Spleen (tissue), 7 donors: Measurements from ENCODE around the gene SHLD1.

ENCODE experiments used
- POLR2A ChIP-seq, 3 donors: fragments of 450-650 bp; IDR thresholded peaks; one replicate each; pipeline ENCODE4 v1.5.1; 2017; ENCODE audit warnings: antibody characterized with exemption in 3 of 3, mild to moderate bottlenecking in 1 of 3
- POLR2AphosphoS5 ChIP-seq, 3 donors: sonication (generic); formaldehyde crosslinking; IDR thresholded peaks; one replicate each; pipeline ENCODE4 v1.5.1; 2017; ENCODE audit warnings: antibody characterized with exemption in 3 of 3
- TF ChIP-seq, protein P1 (sequence below), 11 experiments: fragments of 200-600 bp in 7 of 11; fragments of 450-650 bp in 4 of 11; sonication (generic) in 4 of 11; IDR thresholded peaks in 8 of 11; conservative IDR thresholded peaks in 3 of 11; 1 replicate in 7 of 11; 2 replicates in 4 of 11; pipeline versions ENCODE4 v1.4.0 to v1.8.0; 2016 to 2021; ENCODE audit warnings: antibody characterized with exemption in 11 of 11, inconsistent platforms in 4 of 11, mild to moderate bottlenecking in 1 of 11
- donor health status: DM: no; HTN: no; CAD: no; lungs with moderate emphysema.
- donor health status: DM: no; HTN: no; CAD: no.
- donor health status: DM: no; HTN: no; CAD: no.

DNA sequence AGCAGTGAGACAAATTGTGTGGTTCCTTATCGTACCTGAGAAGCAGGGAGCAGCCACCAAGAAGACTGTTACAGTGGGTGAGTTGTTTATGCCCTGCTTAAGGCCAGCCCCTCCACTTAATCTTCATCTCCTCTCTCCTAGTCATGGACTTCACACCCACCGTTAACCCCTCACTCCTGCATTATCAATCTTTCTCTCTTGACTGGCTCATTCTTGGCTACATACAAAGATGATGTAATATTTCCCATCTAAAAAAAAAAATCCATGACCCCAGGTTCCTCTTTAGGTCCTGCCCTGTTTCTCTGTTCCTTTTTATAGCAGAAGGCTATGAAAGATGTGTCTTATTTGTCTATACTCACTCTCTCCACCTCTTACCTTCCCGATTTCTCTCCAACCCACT is 72.4 kb downstream of the SHLD1 start:
- TF ChIP-seq, protein P1, sequence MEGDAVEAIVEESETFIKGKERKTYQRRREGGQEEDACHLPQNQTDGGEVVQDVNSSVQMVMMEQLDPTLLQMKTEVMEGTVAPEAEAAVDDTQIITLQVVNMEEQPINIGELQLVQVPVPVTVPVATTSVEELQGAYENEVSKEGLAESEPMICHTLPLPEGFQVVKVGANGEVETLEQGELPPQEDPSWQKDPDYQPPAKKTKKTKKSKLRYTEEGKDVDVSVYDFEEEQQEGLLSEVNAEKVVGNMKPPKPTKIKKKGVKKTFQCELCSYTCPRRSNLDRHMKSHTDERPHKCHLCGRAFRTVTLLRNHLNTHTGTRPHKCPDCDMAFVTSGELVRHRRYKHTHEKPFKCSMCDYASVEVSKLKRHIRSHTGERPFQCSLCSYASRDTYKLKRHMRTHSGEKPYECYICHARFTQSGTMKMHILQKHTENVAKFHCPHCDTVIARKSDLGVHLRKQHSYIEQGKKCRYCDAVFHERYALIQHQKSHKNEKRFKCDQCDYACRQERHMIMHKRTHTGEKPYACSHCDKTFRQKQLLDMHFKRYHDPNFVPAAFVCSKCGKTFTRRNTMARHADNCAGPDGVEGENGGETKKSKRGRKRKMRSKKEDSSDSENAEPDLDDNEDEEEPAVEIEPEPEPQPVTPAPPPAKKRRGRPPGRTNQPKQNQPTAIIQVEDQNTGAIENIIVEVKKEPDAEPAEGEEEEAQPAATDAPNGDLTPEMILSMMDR (IDR thresholded peaks at IDR 0.05 in 8 of 11, conservative IDR thresholded peaks at IDR 0.05 in 3 of 11): no peak
- TF ChIP-seq POLR2AphosphoS5 (IDR thresholded peaks at IDR 0.05): no peak
- no peak for TF ChIP-seq POLR2A (IDR thresholded peaks at IDR 0.05)
